ENCODE results near the gene LRMDA.

- TF ChIP-seq CTCF (IDR thresholded peaks at IDR 0.05; ENCODE audit: insufficient read depth, low read length, poor library complexity, severe bottlenecking) = no peak
- no peak for TF ChIP-seq EZH2phosphoT487 (conservative IDR thresholded peaks at IDR 0.05; ENCODE audit: low read length)
Measured at GRCh38 chr10:76542307-76542930, 1111.0 kb downstream of the LRMDA start.

All from SU-DHL-6 (cell line).